Body of pancreas (tissue), 4 donors: Measurements from ENCODE around the gene RAB7A. TPM values are rescaled to one million over a fixed set of nuclear protein-coding genes. Genes with fewer than 3 reads are reported as not detected.

ENCODE experiments used
- ATAC-seq: fragments of 150-250 bp; one replicate; pipeline ENCODE4 v1.9.1; 2016
- DNase-seq, 4 donors: peaks; one replicate each; pipeline ENCODE4 v3.0.0-alpha.2; 2019
- H3K27ac ChIP-seq, 4 donors: fragments of 200-600 bp; sonication (generic); 1 replicate in 3 of 4; 2 replicates in 1 of 4; pipeline versions ENCODE4 v1.5.1 to v1.6.1; 2016 to 2019; ENCODE audit warnings: mild to moderate bottlenecking in 1 of 4, mixed read lengths in 1 of 4, moderate library complexity in 1 of 4
- H3K27me3 ChIP-seq, 2 donors: fragments of 200-600 bp; sonication (generic); one replicate each; pipeline ENCODE4 v1.6.0; 2016; ENCODE audit warnings: mild to moderate bottlenecking in 1 of 2
- H3K36me3 ChIP-seq, 2 donors: fragments of 200-600 bp; sonication (generic); replicated peaks in 1 of 2; 2 replicates each; pipeline ENCODE4 v1.5.1; 2016; ENCODE audit warnings: low read depth in 2 of 2; ENCODE audit not compliant: insufficient read depth in 1 of 2
- H3K4me1 ChIP-seq: fragments of 200-600 bp; sonication (generic); one replicate; pipeline ENCODE4 v1.6.0; 2016
- H3K4me3 ChIP-seq, 2 donors: fragments of 200-600 bp; sonication (generic); 1 replicate in 1 of 2; 2 replicates in 1 of 2; pipeline ENCODE4 v1.5.1; 2016 to 2019
- H3K9me3 ChIP-seq, 3 donors: fragments of 200-600 bp; sonication (generic); 1 replicate in 2 of 3; 2 replicates in 1 of 3; pipeline ENCODE4 v1.5.1; 2016
- POLR2A ChIP-seq, 3 donors: fragments of 450-650 bp; IDR thresholded peaks; one replicate each; pipeline ENCODE4 v1.6.1; 2016; ENCODE audit warnings: antibody characterized with exemption in 3 of 3, mild to moderate bottlenecking in 2 of 3
- WGBS, 2 donors: methylation state at CpG; one replicate each; pipeline ENCODE4 v1.1.5; 2017; 5-methylcytosine and 5-hydroxymethylcytosine counted together
- intact Hi-C: fragments of 100-400 bp; cut with DNase I; formaldehyde crosslinking; loops from one replicate; pipeline ENCODE4 v1.15.1; 2023
- total RNA-seq, 2 donors: library from RNA; depleted of rRNA; stranded (reverse); fragments of >200 nt; gene quantifications; one replicate each; pipeline ENCODE4 v1.1.0, GENCODE V29; 2016
- TF ChIP-seq, protein P1 (sequence below), 7 experiments: fragments of 450-650 bp in 4 of 7; fragments of 200-600 bp in 3 of 7; sonication (generic) in 3 of 7; IDR thresholded peaks; one replicate each; pipeline ENCODE4 v1.5.1; 2016 to 2019; ENCODE audit warnings: antibody characterized with exemption in 7 of 7

RAB7A gene
- total RNA-seq, 2 donors from 2014 or later = 45.7 to 64.9 TPM

DNA sequence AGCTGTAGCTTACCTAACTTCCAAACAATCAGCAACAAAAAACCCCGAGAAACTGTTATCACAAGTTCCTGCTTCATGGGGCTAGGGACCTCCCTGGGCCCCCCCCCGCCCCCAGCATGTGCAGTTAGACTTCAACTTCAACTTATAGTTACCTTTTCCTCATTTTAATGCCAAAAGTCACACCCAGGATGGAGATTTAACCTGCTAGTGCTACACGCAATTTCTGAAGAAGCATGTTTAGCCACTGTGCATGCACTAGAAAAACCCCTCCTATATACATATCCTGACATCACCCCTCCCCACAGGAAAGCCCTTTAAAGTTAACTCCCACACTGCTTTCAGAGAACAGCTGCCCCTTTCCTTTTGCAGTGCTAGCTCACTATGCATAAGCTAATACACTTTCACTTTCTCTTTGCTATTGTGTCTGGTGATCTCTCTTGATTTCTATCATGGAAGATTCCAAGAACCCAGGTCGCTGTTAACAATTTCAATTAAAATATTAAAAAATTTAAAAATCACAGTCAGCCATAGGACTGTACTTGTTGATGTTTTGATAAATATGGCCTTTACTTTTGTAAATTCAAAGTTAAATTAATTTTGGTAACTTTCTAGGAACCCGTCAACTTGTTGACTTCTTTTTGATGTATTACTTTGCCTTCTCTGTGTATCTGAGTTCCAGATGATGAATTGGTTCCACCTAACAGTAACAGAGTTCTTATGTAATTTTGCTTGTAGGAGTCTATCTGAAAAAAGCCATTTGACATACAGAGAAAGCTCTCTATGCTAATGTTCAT, 78.2 kb downstream of the RAB7A start:
- TF ChIP-seq, protein P1, sequence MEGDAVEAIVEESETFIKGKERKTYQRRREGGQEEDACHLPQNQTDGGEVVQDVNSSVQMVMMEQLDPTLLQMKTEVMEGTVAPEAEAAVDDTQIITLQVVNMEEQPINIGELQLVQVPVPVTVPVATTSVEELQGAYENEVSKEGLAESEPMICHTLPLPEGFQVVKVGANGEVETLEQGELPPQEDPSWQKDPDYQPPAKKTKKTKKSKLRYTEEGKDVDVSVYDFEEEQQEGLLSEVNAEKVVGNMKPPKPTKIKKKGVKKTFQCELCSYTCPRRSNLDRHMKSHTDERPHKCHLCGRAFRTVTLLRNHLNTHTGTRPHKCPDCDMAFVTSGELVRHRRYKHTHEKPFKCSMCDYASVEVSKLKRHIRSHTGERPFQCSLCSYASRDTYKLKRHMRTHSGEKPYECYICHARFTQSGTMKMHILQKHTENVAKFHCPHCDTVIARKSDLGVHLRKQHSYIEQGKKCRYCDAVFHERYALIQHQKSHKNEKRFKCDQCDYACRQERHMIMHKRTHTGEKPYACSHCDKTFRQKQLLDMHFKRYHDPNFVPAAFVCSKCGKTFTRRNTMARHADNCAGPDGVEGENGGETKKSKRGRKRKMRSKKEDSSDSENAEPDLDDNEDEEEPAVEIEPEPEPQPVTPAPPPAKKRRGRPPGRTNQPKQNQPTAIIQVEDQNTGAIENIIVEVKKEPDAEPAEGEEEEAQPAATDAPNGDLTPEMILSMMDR (IDR thresholded peaks at IDR 0.05) = no peak
- no peak for TF ChIP-seq POLR2A (IDR thresholded peaks at IDR 0.05)
- intact Hi-C loops = no loop called here
- WGBS, 2 donors = 37 to 51% methylated on average over 5 of the region's 5 CpGs
- DNase-seq (no peak), ATAC-seq (peak; percentile 47)
- Histone ChIP-seq H3K27me3 (no peaks in the 10 kb centered on the region), H3K4me1 (no peaks in the 10 kb centered on the region), H3K36me3 (peaks cover 2 to 11% of the 10 kb centered on the region in 2 donors), H3K4me3 (no peak overlapping the region), H3K9me3 (no peaks in the 10 kb centered on the region), H3K27ac (peak overlapping the region in 2 of 4 donors; percentile 18 to 58)

DNA sequence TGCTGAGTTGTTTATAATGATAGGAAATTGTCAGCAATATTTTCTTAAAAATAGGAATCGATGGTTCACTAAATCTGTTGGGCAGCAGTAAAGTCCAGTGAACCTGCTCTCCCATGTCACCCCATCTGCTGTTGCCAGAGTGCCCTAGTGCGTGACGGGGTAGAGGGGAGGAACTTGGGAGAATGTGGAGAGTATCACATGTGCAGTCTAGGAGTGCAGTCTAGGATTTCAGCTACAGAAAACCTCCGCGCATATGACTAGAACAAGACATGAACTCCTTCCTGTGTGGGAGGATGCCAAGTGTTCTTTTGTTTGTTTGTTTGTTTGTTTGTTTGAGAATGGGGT, 78.8 kb downstream of the RAB7A start:
- Histone ChIP-seq H3K36me3 (peaks cover 0 to 12% of the 10 kb centered on the region in 2 donors), H3K4me3 (no peak overlapping the region), H3K27ac (peak overlapping the region in 2 of 4 donors; percentile 18 to 58), H3K9me3 (no peaks in the 10 kb centered on the region), H3K4me1 (no peaks in the 10 kb centered on the region), H3K27me3 (no peaks in the 10 kb centered on the region)
- ATAC-seq = no peak
- intact Hi-C loops = no loop called here
- 65 to 80% methylated on average over 5 of the region's 5 CpGs for WGBS, 2 donors
- TF ChIP-seq, protein P1 (IDR thresholded peaks at IDR 0.05) = no peak
- no peak for TF ChIP-seq POLR2A (IDR thresholded peaks at IDR 0.05)
- DNase-seq = no peak

DNA sequence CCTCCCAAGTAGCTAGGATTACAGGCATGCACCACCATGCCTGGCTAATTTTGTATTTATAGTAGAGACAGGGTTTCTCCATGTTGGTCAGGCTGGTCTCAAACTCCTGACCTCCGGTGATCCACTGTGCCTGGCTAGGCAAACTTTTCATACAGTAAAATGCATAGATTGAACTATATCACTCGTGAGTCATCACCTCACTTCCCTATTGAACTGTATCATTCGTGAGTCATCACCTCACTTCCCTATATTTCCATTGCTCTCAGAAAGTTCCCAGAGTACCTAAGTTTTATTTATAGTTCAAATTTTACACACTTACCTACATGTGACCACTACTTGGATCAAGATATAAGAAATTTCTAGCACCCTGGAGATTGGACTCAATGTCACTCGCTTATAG, 79.8 kb downstream of the RAB7A start:
- DNase-seq = no peak
- Histone ChIP-seq H3K27me3 (no peaks in the 10 kb centered on the region), H3K27ac (no peak overlapping the region), H3K4me1 (no peaks in the 10 kb centered on the region), H3K4me3 (no peak overlapping the region), H3K36me3 (peaks cover 0 to 10% of the 10 kb centered on the region in 2 donors), H3K9me3 (no peaks in the 10 kb centered on the region)
- ATAC-seq = no peak
- intact Hi-C loops = no loop called here
- WGBS, 2 donors = 70 to 96% methylated on average over 4 of the region's 4 CpGs
- TF ChIP-seq POLR2A (IDR thresholded peaks at IDR 0.05) = no peak

DNA sequence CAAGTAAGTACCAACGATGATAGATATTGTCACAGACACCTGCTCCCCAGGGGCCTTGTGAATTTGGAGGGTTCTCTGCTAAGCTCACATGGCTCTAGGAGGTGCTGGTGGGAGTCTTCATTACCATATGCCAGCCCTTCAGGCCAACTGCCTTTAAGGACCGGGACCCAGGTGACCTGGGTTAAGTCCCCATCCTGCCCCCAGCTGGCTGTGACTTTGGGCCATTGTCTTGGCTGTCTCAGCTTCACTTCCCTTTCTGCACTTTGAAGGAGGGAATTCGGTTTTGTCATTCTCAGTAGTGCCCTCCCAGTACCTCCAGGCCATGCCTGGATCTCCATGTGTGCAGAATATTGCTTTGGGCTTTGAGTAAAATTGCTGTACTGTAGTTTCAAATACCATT, 80.6 kb downstream of the RAB7A start:
- peaks cover 0 to 12% of the 10 kb centered on the region in 2 donors for H3K36me3 ChIP-seq
- 48 to 79% methylated on average over 3 of the region's 3 CpGs for WGBS, 2 donors
- no peaks in the 10 kb centered on the region for H3K27me3 ChIP-seq
- DNase-seq (no peak), ATAC-seq (no peak)
- TF ChIP-seq, protein P1 (IDR thresholded peaks at IDR 0.05) = no peak
- no peak for TF ChIP-seq POLR2A (IDR thresholded peaks at IDR 0.05)
- no peak overlapping the region for H3K27ac ChIP-seq
- no peaks in the 10 kb centered on the region for H3K4me1 ChIP-seq
- intact Hi-C loops = no loop called here
- no peaks in the 10 kb centered on the region for H3K9me3 ChIP-seq
- no peak overlapping the region for H3K4me3 ChIP-seq

DNA sequence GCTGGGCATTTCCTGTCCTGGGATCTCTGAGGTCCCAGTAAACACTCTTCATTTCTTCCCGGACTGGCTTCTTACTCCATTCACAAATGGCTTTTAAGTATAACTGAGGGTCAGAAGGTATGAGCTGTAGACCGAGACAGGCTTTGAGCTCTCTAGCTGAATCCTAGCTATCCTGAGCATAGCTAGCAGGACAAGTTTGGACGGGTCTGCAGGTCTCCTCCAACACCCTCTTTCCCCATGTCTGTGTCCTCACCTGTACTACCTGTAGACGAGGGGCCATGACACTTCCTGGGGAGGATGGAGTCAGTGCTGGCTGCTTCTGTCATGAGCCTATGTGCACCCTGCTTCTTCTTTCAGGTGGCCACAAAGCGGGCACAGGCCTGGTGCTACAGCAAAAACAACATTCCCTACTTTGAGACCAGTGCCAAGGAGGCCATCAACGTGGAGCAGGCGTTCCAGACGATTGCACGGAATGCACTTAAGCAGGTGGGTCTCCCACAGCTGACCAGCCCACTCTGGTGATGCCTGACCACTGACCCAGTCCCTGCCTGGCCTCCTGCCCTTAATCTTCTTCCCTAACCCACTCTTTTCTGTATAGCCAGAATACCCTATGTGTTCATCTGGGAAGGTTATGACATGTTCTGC, 81.3 kb downstream of the RAB7A start:
- no peak for DNase-seq
- no peak overlapping the region for H3K4me3 ChIP-seq
- no peak for TF ChIP-seq POLR2A (IDR thresholded peaks at IDR 0.05)
- TF ChIP-seq, protein P1 (IDR thresholded peaks at IDR 0.05) = no peak
- peaks cover 0 to 12% of the 10 kb centered on the region in 2 donors for H3K36me3 ChIP-seq
- H3K9me3 ChIP-seq = no peaks in the 10 kb centered on the region
- H3K27me3 ChIP-seq = no peaks in the 10 kb centered on the region
- ATAC-seq = no peak
- H3K27ac ChIP-seq = no peak overlapping the region
- intact Hi-C loops = no loop called here
- no peaks in the 10 kb centered on the region for H3K4me1 ChIP-seq
- WGBS, 2 donors = 87 to 90% methylated on average over 9 of the region's 9 CpGs
